ENCODE data around the gene DRAXIN.
A peak's percentile ranks its signal among the peaks of the same experiment; 100 is the strongest.
"Not testable (repeated sequence)": the region's sequence is repeated elsewhere in the genome, so short reads cannot be mapped to it uniquely, and the experiment has no call there.

The DRAXIN gene, protein sequence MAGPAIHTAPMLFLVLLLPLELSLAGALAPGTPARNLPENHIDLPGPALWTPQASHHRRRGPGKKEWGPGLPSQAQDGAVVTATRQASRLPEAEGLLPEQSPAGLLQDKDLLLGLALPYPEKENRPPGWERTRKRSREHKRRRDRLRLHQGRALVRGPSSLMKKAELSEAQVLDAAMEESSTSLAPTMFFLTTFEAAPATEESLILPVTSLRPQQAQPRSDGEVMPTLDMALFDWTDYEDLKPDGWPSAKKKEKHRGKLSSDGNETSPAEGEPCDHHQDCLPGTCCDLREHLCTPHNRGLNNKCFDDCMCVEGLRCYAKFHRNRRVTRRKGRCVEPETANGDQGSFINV
- total RNA-seq, result 0.17 to 2.9 (median 1.7) reads per million in 3 donors

DNA sequence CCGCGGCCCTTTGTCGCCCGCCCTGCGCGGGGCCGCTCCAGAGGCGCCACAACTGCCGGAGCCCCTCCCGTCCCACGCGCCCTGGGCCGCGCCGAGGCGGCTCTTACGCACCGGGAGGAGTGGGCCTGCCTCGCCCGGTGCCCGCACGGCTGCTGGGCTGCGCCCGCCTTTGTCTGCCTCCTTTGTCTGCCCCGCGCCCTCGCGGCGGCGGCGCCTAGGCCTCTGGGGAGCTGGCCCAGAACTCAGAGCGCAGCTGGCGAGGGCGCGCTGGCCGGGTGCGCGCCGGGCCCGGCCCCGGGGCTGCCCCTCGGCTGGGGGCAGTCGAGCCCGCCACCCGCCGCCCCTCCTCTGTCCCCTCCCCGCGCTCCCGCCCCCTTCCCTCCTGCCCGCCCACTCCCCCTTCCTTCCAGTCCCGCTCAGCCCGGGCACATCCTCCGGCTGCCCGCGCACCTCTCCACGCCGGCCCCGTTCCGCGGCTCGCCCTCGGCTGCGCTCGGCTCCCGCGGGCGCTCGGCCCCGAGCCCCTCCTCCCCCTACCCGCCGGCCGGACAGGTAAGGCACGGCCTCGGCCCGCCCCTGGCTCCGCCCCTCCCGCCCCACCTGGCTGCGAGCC is at the start of gene DRAXIN:
Gene DRAXIN (plus strand): TSS at position 409 of the 613 bp plus-strand sequence. CDS start 14,549 bp downstream, outside the sequence.
- peak within 1 kb of the TSS; percentile 25 for H3K4me3 ChIP-seq (ENCODE audit: insufficient read depth, low read depth, low read length, poor library complexity, severe bottlenecking)
- peaks cover 30% of the 10 kb centered on the region for H3K27me3 ChIP-seq (replicated peaks; ENCODE audit: control insufficient read depth, insufficient read depth, low read length, poor library complexity, severe bottlenecking)
- no peak within 1 kb of the TSS for H3K27ac ChIP-seq (ENCODE audit: insufficient read depth, low read length, poor library complexity, severe bottlenecking)
- H3K36me3 ChIP-seq (ENCODE audit: control insufficient read depth, insufficient read depth, low read length), result no peaks in the 10 kb centered on the region
- DNase-seq, result no peak
- H3K9me3 ChIP-seq (ENCODE audit: control insufficient read depth, low read length), result no peaks in the 10 kb centered on the region
- H3K4me1 ChIP-seq (ENCODE audit: control insufficient read depth, insufficient read depth, low read length, poor library complexity, severe bottlenecking), result peaks cover 27% of the 10 kb centered on the region

DNA sequence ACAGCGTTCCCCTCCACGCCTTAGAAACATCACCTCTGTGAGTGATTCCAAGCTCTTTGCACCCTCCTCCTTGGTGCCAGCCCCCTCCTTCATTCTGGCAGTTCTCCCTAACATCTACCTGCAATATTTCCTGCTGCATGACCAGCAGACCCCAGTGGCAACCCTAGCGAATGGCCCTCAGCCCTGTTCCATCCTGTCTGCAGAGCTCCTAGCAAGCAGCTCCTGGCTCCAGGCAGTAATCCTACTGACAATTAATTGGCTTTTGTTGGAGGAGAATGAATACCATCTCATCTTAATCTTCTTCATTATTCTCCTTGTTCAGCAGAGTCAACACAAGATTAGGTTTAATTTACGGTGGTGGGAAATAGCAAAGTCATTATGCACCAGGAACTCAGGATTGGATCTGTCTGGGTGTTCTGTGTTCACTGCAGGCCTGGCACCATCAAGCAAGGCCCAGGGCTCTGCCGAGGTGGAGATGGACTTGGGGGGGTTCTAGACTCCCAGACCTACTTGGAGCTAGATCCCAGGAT is 49.7 kb upstream of the DRAXIN start:
- H3K36me3 ChIP-seq (ENCODE audit: control insufficient read depth, insufficient read depth, low read length), result no peaks in the 10 kb centered on the region
- no peak overlapping the region for H3K4me3 ChIP-seq (ENCODE audit: insufficient read depth, low read depth, low read length, poor library complexity, severe bottlenecking)
- no peak overlapping the region for H3K27ac ChIP-seq (ENCODE audit: insufficient read depth, low read length, poor library complexity, severe bottlenecking)
- H3K4me1 ChIP-seq (ENCODE audit: control insufficient read depth, insufficient read depth, low read length, poor library complexity, severe bottlenecking), result no peaks in the 10 kb centered on the region
- H3K9me3 ChIP-seq (ENCODE audit: control insufficient read depth, low read length), result no peaks in the 10 kb centered on the region
- no peak for DNase-seq
- H3K27me3 ChIP-seq (replicated peaks; ENCODE audit: control insufficient read depth, insufficient read depth, low read length, poor library complexity, severe bottlenecking), result no peaks in the 10 kb centered on the region

GRCh38 chr1:11642418-11643017 is 49.0 kb upstream of the DRAXIN start:
- not testable (repeated sequence) for H3K4me1 ChIP-seq (ENCODE audit: control insufficient read depth, insufficient read depth, low read length, poor library complexity, severe bottlenecking); H3K9me3 ChIP-seq (ENCODE audit: control insufficient read depth, low read length); H3K36me3 ChIP-seq (ENCODE audit: control insufficient read depth, insufficient read depth, low read length); H3K27me3 ChIP-seq (replicated peaks; ENCODE audit: control insufficient read depth, insufficient read depth, low read length, poor library complexity, severe bottlenecking); H3K27ac ChIP-seq (ENCODE audit: insufficient read depth, low read length, poor library complexity, severe bottlenecking); H3K4me3 ChIP-seq (ENCODE audit: insufficient read depth, low read depth, low read length, poor library complexity, severe bottlenecking)
- peak; percentile 38 to 61 (median 43) for DNase-seq

- no peaks in the 10 kb centered on the region for H3K36me3 ChIP-seq (ENCODE audit: control insufficient read depth, insufficient read depth, low read length)
- DNase-seq, result no peak
- no peaks in the 10 kb centered on the region for H3K4me1 ChIP-seq (ENCODE audit: control insufficient read depth, insufficient read depth, low read length, poor library complexity, severe bottlenecking)
- H3K27me3 ChIP-seq (replicated peaks; ENCODE audit: control insufficient read depth, insufficient read depth, low read length, poor library complexity, severe bottlenecking), result no peaks in the 10 kb centered on the region
- H3K9me3 ChIP-seq (ENCODE audit: control insufficient read depth, low read length), result no peaks in the 10 kb centered on the region
- no peak overlapping the region for H3K4me3 ChIP-seq (ENCODE audit: insufficient read depth, low read depth, low read length, poor library complexity, severe bottlenecking)
- H3K27ac ChIP-seq (ENCODE audit: insufficient read depth, low read length, poor library complexity, severe bottlenecking), result no peak overlapping the region
These were observed 47.7 kb upstream of the DRAXIN start for GRCh38 chr1:11643782-11644181.

DNA sequence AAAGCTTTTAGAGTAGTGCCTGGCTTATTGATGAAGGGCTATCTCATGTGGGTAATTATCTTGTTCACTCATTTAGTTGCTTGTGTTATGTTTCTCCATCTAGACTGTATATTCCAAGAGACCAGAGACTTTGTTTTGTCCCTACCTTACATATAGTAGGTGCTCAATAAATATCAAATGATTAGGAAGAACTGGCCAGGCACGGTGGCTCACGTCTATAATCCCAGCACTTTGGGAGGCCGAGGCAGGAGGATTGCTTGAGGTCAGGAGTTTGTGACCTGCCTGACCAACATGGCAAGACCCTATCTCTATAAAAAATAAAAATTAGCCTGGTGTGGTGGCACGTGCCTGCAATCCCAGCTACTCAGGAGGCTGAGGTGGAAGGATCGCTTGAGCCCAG is 46.2 kb upstream of the DRAXIN start:
- Histone ChIP-seq H3K4me1 (ENCODE audit: control insufficient read depth, insufficient read depth, low read length, poor library complexity, severe bottlenecking) (peaks cover 10% of the 10 kb centered on the region), H3K9me3 (ENCODE audit: control insufficient read depth, low read length) (no peaks in the 10 kb centered on the region), H3K36me3 (ENCODE audit: control insufficient read depth, insufficient read depth, low read length) (no peaks in the 10 kb centered on the region), H3K4me3 (ENCODE audit: insufficient read depth, low read depth, low read length, poor library complexity, severe bottlenecking) (no peak overlapping the region), H3K27ac (ENCODE audit: insufficient read depth, low read length, poor library complexity, severe bottlenecking) (no peak overlapping the region), H3K27me3 (replicated peaks; ENCODE audit: control insufficient read depth, insufficient read depth, low read length, poor library complexity, severe bottlenecking) (no peaks in the 10 kb centered on the region)
- DNase-seq, result no peak

- H3K36me3 ChIP-seq (ENCODE audit: control insufficient read depth, insufficient read depth, low read length), result no peaks in the 10 kb centered on the region
- DNase-seq, result peak; percentile 48 to 65 (median 55)
- H3K27me3 ChIP-seq (replicated peaks; ENCODE audit: control insufficient read depth, insufficient read depth, low read length, poor library complexity, severe bottlenecking), result no peaks in the 10 kb centered on the region
These were observed 45.7 kb upstream of the DRAXIN start for GRCh38 chr1:11645670-11646265.

GRCh38 chr1:11646317-11646716 is 45.2 kb upstream of the DRAXIN start:
- DNase-seq, result no peak
- no peaks in the 10 kb centered on the region for H3K27me3 ChIP-seq (replicated peaks; ENCODE audit: control insufficient read depth, insufficient read depth, low read length, poor library complexity, severe bottlenecking)
- peaks cover 21% of the 10 kb centered on the region for H3K4me1 ChIP-seq (ENCODE audit: control insufficient read depth, insufficient read depth, low read length, poor library complexity, severe bottlenecking)
- H3K36me3 ChIP-seq (ENCODE audit: control insufficient read depth, insufficient read depth, low read length), result no peaks in the 10 kb centered on the region
- H3K4me3 ChIP-seq (ENCODE audit: insufficient read depth, low read depth, low read length, poor library complexity, severe bottlenecking), result no peak overlapping the region
- H3K27ac ChIP-seq (ENCODE audit: insufficient read depth, low read length, poor library complexity, severe bottlenecking), result no peak overlapping the region
- H3K9me3 ChIP-seq (ENCODE audit: control insufficient read depth, low read length), result no peaks in the 10 kb centered on the region

More at GRCh38 chr1:11645670-11646265, 45.7 kb upstream of the DRAXIN start:
- Histone ChIP-seq H3K4me1 (ENCODE audit: control insufficient read depth, insufficient read depth, low read length, poor library complexity, severe bottlenecking) (peaks cover 15% of the 10 kb centered on the region), H3K9me3 (ENCODE audit: control insufficient read depth, low read length) (no peaks in the 10 kb centered on the region), H3K27ac (ENCODE audit: insufficient read depth, low read length, poor library complexity, severe bottlenecking) (no peak overlapping the region), H3K4me3 (ENCODE audit: insufficient read depth, low read depth, low read length, poor library complexity, severe bottlenecking) (no peak overlapping the region)

DNA sequence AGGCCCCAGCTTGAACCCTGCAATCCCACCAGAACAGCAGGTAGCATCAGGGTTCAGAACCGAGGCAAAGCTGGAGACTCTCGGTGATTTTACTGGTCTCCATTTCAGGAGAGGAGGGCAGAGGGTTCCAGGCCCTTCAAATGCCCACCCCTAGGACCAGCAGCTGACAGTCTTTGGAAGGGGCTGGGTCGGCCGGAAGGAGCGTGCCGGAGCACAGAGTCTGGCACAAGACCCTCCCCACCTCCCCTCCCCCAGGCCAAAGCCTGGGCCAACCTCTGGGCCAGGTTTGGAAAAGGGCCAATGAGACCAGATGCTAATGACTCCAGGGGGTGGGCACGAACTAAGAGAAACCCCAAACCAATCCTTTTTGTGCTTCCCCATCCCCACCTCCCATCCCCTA is 44.2 kb upstream of the DRAXIN start:
- Histone ChIP-seq H3K4me3 (ENCODE audit: insufficient read depth, low read depth, low read length, poor library complexity, severe bottlenecking) (no peak overlapping the region), H3K9me3 (ENCODE audit: control insufficient read depth, low read length) (no peaks in the 10 kb centered on the region), H3K27me3 (replicated peaks; ENCODE audit: control insufficient read depth, insufficient read depth, low read length, poor library complexity, severe bottlenecking) (no peaks in the 10 kb centered on the region), H3K4me1 (ENCODE audit: control insufficient read depth, insufficient read depth, low read length, poor library complexity, severe bottlenecking) (peaks cover 21% of the 10 kb centered on the region), H3K36me3 (ENCODE audit: control insufficient read depth, insufficient read depth, low read length) (no peaks in the 10 kb centered on the region), H3K27ac (ENCODE audit: insufficient read depth, low read length, poor library complexity, severe bottlenecking) (no peak overlapping the region)
- DNase-seq, result no peak

GRCh38 chr1:11648039-11648438 is 43.5 kb upstream of the DRAXIN start:
- no peak overlapping the region for H3K4me3 ChIP-seq (ENCODE audit: insufficient read depth, low read depth, low read length, poor library complexity, severe bottlenecking)
- no peaks in the 10 kb centered on the region for H3K36me3 ChIP-seq (ENCODE audit: control insufficient read depth, insufficient read depth, low read length)
- no peak for DNase-seq
- no peak overlapping the region for H3K27ac ChIP-seq (ENCODE audit: insufficient read depth, low read length, poor library complexity, severe bottlenecking)
- no peaks in the 10 kb centered on the region for H3K9me3 ChIP-seq (ENCODE audit: control insufficient read depth, low read length)
- peaks cover 21% of the 10 kb centered on the region for H3K4me1 ChIP-seq (ENCODE audit: control insufficient read depth, insufficient read depth, low read length, poor library complexity, severe bottlenecking)
- no peaks in the 10 kb centered on the region for H3K27me3 ChIP-seq (replicated peaks; ENCODE audit: control insufficient read depth, insufficient read depth, low read length, poor library complexity, severe bottlenecking)

All from effector memory CD4-positive, alpha-beta T cell (primary cell).